Measurements from ENCODE around the gene CCDC81. TPM values are rescaled to one million over a fixed set of nuclear protein-coding genes. Genes with fewer than 3 reads are reported as not detected.

The CCDC81 gene
- total and polyA plus RNA-seq, 4 donors, result 2.1 to 17.1 (median 7.1) TPM

DNA sequence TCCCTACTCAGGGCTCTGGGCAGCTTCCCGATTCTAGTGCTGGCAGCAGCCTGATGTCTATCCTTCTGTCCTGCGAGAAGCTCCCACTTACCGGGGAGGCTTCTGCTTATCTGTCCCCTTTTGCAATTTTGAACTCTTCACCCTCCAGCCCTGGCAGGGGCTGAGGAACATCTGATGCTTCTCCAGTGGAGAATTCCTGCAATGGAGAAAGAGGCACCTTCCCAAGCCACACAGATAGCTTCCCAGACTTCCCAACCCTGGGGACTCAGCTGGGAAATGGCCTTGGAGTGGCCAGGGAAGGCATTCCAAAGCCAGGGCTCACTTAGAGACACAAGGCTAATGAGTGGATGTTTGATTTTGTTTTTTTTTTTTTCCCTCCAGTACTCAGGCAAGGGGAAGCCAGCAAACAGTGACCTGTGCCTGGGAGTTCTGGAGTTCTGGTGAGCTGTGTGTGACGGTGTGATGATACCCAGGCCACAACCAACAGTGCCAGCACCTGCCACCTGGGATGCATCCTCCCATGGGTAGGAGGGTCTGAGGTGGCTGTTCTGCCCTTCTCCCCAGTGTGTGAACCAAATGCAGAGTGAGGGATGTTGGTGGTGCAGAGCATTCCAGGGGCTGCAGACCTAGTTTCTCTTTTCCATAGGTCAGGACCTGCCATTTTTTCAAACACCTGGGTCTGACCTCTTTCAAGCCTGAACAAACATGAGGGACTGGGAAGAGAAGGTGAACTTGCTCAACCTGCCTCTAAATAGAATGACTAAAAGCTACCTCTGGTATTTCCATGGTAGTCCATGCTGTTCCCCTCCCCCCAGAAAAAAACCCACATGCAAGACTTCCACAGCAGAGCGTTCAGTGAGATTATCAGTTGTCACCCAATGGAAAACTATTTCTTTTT lies 95.1 kb downstream of the CCDC81 start:
- H3K9me3 ChIP-seq (ENCODE audit: control insufficient read depth in 4 of 4, insufficient read depth in 3 of 4, low read length in 3 of 4), result no peaks in the 10 kb centered on the region
- TF ChIP-seq, protein P1, sequence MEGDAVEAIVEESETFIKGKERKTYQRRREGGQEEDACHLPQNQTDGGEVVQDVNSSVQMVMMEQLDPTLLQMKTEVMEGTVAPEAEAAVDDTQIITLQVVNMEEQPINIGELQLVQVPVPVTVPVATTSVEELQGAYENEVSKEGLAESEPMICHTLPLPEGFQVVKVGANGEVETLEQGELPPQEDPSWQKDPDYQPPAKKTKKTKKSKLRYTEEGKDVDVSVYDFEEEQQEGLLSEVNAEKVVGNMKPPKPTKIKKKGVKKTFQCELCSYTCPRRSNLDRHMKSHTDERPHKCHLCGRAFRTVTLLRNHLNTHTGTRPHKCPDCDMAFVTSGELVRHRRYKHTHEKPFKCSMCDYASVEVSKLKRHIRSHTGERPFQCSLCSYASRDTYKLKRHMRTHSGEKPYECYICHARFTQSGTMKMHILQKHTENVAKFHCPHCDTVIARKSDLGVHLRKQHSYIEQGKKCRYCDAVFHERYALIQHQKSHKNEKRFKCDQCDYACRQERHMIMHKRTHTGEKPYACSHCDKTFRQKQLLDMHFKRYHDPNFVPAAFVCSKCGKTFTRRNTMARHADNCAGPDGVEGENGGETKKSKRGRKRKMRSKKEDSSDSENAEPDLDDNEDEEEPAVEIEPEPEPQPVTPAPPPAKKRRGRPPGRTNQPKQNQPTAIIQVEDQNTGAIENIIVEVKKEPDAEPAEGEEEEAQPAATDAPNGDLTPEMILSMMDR (IDR thresholded peaks at IDR 0.05; ENCODE audit: control extremely low read depth, extremely low read depth), result no peak
- H3K4me1 ChIP-seq (ENCODE audit: control insufficient read depth in 5 of 5, insufficient read depth in 5 of 5, low read length in 5 of 5), result peaks cover 0 to 8% (median 2%) of the 10 kb centered on the region in 5 donors
- H3K4me3 ChIP-seq, result no peak overlapping the region
- no peak overlapping the region for H3K27ac ChIP-seq (ENCODE audit: low read depth in 1 of 2, low read length in 1 of 2)
- no peaks in the 10 kb centered on the region for H3K36me3 ChIP-seq (ENCODE audit: control insufficient read depth in 4 of 4, insufficient read depth in 4 of 4, low read length in 4 of 4)
- 85 to 90% methylated on average over 5 of the region's 5 CpGs for WGBS, 2 donors
- no peak for DNase-seq
- H3K27me3 ChIP-seq (ENCODE audit: control insufficient read depth in 3 of 3, insufficient read depth in 3 of 3, low read length in 2 of 3), result no peaks in the 10 kb centered on the region
- H3K9ac ChIP-seq (ENCODE audit: insufficient read depth in 1 of 2, low read length in 2 of 2), result no peak overlapping the region
- no peak for ATAC-seq (ENCODE audit: insufficient read depth, low FRiP score)

Other genes with a start within 250 kb of the CCDC81 start
- gene EED, start 130.1 kb upstream of the CCDC81 start, total RNA-seq, result 10 to 100 TPM; 14.1 to 40.2 TPM
- gene EED, start 130.1 kb upstream of the CCDC81 start, polyA plus RNA-seq, result 10 to 100 TPM; 11.1 to 18.9 TPM
- gene HIKESHI, start 72.6 kb upstream of the CCDC81 start, total RNA-seq, result 10 to 100 TPM; 27.0 to 29.6 TPM
- 10 to 100 TPM; 35.6 to 37.1 TPM for gene HIKESHI, start 72.6 kb upstream of the CCDC81 start, polyA plus RNA-seq